Cardiac fibroblast (primary cell): Measurements from ENCODE around the gene LGALS7.
"Not testable (repeated sequence)": the region's sequence is repeated elsewhere in the genome, so short reads cannot be mapped to it uniquely, and the experiment has no call there.

Experiments
- DNase-seq, 2 donors: peaks; one replicate each; pipeline versions ENCODE4 v3.0.0 to v3.0.0-alpha.2; 2010; ENCODE audit warnings: low read depth in 2 of 2
- H3K4me3 ChIP-seq, 2 donors: replicated peaks in 1 of 2; 1 replicate in 1 of 2; 2 replicates in 1 of 2; pipeline ENCODE4 v1.5.1; 2011; ENCODE audit warnings: low read depth in 2 of 2, low read length in 2 of 2, mild to moderate bottlenecking in 2 of 2, moderate library complexity in 1 of 2
- TF ChIP-seq, protein P1 (sequence below): IDR thresholded peaks from one replicate; pipeline ENCODE4 v1.5.1; 2011; ENCODE audit warnings: low read depth, mild to moderate bottlenecking, low read length, inconsistent platforms

Gene LGALS7

DNA sequence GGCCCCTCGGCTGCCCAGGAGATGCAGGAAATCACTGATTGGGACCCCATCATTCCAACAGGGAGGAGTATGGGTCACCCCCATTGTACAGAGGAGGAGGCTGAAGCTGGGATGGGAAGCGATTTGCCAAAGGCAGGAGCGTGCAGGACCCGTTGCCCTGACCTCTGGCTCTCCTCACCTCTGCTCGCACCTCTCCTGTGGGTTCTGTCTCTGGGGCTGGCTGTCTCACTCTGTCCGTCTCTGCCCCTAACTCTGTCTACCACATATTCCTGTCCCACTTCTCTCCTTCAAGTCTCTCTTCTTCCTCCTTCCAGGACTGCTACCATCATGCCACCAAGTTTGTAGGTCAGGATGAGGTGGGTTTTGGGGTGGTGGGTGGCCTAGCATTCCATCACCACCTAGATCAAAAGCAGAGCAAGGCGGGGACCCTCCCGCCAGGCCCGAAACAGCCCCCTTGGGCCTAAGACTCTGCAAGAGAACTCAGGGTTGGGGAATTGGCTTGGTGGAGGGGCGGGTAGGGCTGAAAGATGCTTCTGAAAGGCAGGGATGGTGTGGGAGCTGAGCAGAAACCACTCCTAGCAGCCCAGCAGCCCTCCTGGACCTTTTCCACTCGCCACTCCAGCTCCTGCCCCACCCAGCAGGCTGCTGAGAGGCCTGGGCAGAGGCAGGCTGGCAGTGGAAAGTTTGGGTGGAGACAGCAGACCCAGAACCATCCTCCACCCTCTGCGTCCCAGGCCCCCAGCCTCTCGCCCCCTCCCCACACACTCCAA is 1.0 kb upstream of the LGALS7 start:
- H3K4me3 ChIP-seq, result no peak overlapping the region
- DNase-seq, result no peak
- TF ChIP-seq, protein P1, sequence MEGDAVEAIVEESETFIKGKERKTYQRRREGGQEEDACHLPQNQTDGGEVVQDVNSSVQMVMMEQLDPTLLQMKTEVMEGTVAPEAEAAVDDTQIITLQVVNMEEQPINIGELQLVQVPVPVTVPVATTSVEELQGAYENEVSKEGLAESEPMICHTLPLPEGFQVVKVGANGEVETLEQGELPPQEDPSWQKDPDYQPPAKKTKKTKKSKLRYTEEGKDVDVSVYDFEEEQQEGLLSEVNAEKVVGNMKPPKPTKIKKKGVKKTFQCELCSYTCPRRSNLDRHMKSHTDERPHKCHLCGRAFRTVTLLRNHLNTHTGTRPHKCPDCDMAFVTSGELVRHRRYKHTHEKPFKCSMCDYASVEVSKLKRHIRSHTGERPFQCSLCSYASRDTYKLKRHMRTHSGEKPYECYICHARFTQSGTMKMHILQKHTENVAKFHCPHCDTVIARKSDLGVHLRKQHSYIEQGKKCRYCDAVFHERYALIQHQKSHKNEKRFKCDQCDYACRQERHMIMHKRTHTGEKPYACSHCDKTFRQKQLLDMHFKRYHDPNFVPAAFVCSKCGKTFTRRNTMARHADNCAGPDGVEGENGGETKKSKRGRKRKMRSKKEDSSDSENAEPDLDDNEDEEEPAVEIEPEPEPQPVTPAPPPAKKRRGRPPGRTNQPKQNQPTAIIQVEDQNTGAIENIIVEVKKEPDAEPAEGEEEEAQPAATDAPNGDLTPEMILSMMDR, result no peak

DNA sequence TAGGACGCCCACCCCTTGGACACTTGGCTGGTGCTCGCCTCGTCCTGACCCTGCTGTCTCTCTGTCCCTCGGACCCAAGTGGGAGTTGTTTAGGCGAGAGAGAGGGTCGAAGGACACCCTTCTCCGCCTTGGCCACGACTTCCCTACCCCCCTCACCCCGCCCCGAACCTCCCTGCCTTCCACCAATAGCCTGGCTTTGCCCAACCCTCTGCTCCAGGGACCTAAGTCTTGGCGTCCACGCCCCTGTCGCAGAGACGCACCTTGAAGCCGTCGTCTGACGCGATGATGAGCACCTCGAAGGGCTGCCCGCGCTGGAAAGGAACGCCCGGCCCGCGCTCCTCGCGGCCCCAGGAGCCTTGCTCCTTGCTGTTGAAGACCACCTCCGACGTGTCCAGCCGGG is 1.7 kb downstream of the LGALS7 start:
- not testable (repeated sequence) for DNase-seq, H3K4me3 ChIP-seq

DNA sequence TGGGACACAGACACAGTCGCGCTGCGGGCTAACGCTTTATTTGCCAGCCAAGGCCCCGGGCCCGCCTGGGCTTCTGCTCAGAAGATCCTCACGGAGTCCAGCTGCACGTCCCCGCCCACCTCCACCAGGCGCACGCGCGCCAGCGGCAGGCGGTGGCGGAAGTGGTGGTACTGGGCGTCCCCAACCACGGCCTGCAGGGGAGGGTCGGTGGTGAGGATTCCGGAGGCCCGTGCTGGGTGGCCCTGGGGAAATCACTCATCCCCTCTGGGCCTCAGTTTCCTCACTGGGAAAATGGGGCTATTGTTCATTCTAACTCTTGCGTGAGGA is 2.4 kb downstream of the LGALS7 start:
- H3K4me3 ChIP-seq, DNase-seq: not testable (repeated sequence)

DNA sequence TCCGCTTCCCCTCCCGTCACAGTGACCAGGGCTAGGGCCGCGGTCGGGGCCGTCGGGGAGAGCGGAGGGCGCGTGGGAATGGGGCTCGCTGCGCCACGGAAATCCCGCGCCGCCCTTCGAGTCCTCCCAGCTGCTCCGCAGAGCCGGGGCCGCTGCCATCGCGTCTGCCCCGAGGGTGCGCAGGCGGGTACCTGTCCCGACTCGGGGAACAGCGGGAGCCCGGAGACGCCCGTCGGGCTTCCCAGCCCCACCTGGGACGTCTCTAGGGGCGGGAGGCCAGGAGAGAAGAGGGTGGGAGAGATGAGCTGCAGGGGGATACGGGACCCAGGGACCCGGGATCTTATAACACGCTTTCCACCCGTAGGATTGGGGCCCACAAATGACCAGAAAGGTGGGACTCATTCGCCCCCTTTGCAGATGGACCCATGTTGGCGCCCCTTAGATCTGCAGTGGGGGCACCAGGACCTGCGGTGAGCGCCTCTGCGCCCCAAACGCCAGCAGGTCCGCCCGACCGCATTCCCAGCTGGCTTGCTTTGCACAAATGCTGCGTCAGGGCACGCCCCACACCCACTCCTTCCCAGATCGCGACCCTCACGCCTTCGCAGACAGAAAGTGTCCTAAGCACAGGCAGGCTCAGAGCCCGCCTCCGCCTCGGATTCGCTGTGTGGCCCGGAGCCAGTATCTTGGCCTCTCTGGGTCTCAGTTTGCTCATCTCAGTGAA is 2.9 kb downstream of the LGALS7 start:
- peak overlapping the region in 1 of 2 donors; percentile 15 for H3K4me3 ChIP-seq
- not testable (repeated sequence) for DNase-seq

DNA sequence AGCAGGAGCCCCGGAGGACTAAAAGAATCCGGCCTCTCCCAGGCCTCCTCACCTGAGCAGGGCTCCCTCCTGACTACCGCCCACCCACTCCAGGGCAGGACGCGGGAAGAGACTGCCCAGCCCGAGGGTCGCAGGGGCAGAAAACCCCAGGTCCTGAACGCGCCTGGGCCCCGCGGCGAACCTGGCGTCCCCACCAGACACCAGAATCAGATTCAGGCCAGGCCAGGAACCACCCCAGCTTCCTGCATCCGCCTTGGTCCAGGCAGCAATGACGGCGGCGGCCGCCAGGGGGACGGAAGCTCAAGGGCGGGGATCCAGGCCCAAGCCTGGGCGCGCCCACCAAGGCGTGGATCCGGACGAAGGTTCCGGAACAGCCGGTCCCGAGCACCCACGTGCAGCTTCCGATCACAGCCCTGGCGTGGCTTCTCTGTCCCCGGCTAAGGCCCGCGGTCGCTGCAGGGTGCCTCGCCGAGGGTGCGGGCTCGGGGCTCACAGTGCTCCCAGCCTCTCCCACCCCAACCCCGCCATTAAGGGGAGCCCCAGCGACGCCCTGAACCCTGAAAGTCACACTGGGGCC is 3.6 kb downstream of the LGALS7 start:
- peak; percentile 83 to 87 for DNase-seq
- TF ChIP-seq, protein P1, result peak; percentile 84
- peak overlapping the region in 1 of 2 donors; percentile 15 for H3K4me3 ChIP-seq

DNA sequence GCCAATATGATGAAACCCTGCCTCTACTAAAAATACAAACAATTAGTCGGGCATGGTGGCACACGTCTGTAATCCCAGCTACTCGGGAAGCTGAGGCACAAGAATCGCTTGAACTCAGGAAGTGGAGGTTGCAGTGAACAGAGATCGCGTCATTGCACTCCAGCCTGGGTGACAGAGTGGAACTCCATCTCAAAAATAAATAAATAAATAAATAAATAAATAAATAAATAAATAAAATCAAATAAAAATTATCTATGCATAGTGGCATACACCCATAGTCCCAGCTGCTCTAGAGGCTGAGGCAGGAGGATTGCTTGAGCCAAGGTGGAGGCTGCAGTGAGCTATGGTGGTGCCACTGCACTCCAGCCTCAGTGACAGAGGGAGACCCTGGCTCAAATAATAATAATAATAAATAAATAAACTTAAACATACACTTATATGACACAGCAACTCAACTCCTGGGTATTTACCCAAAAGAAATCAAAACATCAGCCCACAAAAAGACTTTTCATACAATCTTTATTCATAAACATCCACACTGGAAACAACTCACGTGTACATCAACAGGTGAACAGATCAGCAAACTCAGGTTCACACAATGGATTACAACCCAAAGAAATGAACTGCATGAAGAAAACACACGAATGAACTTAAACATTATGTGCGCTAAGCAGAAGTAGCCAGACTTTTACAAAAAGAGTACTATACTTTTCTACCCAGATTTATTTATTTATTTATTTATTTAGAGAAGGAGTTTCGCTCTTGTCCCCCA is 6.9 kb downstream of the LGALS7 start:
- H3K4me3 ChIP-seq, result no peak overlapping the region
- TF ChIP-seq, protein P1, result no peak
- DNase-seq, result no peak

DNA sequence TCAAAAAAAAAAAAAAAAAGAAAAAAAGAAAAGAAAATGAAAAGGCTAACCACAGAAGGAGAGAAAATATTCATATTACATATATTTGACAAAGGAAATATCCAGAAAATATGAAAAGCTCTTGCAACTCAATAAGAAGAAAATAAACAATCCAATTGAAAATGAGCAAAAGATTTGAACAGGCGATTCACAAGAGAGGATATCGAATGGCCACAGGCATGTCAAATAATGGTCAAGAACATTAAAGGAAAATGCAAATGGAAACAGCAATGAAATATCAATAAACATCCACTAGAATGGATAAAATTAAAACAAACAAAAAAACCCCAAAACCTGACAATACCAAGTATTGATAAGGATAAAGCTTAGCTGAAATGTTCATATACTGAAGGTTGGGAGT is 8.1 kb downstream of the LGALS7 start:
- H3K4me3 ChIP-seq, result no peak overlapping the region
- TF ChIP-seq, protein P1, result no peak
- no peak for DNase-seq

DNA sequence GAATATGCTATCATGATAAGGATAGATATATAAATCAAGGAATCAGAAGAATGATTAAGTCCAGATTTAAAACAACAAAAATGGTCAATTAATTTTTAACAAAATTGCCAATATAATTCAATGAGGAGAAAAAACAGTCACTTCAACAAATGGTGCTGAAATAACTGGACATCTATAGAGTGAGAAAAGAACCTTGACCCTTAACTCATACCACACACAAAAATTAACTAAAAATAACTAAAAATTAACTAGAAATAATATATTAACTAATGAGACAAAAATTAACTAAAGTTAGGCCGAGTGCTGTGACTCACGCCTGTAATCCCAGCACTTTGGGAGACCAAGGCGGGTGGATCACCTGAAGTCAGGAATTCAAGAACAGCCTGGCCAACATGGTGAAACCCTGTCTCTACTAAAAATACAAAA is 9.5 kb downstream of the LGALS7 start:
- TF ChIP-seq, protein P1, result no peak
- no peak for DNase-seq
- H3K4me3 ChIP-seq, result no peak overlapping the region

DNA sequence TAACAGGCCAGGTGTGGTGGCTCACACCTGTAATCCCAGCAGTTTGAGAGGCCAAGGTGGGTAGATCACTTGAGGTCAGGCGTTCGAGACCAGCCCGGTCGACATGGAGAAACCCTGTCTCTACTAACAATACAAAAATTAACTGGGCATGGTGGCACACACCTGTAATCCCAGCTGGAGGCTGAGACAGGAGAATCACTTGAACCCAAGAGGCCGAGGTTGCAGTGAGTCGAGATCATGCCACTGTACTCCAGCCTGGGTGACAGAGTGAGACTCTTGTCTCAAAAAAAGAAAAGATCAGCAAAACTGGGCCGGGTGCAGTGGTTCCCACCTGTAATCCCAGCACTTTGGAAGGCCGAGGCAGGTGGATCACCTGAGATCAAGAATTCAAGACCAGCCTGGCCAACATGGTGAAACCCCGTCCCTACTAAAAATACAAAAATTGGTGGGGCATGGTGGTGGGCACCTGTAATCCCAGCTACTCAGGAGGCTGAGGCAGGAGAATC is 11.4 kb downstream of the LGALS7 start:
- DNase-seq, H3K4me3 ChIP-seq: not testable (repeated sequence)

DNA sequence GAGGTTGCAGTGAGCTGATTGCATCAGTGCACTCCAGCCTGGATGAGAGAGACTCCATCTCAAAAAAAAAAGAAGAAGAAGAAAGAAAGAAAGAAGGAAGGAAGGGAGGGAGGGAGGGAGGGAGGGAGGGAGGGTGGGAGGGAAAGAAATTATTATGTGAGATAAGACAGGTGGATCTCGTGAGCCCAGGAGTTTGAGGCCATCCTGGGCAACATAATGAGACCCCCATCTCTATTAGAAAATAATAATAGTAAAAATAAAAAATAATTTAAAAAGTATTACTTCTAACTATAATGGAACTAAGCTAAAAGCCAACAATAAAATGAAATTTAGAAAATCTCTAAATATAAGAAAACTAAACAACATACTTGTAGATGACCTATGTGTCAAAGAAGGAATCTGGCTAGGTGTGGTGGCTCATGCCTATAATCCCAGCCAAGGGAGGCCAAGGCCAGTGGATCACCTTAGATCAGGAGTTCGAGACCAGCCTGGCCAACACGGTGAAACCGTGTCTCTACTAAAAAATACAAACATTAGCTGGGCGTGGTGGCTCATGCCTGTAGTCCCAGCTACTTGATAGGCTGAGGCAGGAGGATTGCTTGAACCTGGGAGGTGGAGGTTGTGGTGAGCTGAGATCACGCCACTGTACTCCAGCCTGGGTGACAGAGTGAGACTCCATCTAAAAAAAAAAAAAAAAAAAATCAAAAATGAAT is 12.4 kb downstream of the LGALS7 start:
- not testable (repeated sequence) for H3K4me3 ChIP-seq

More for the DNA sequence above, 12.4 kb downstream of the LGALS7 start:
- not testable (repeated sequence) for DNase-seq
